GM18499 (cell line): ENCODE data around the gene GGN.
A peak's percentile ranks its signal among the peaks of the same experiment; 100 is the strongest.

Experiments used
- ATAC-seq: cut with Tn5 transposase; IDR thresholded peaks from one replicate; pipeline ENCODE4 v1.9.1; 2021; ENCODE audit warnings: moderate number of reproducible peaks; ENCODE audit not compliant: insufficient read depth, unreplicated experiment

The GGN gene

GRCh38 chr19:38336638-38337359, 51.0 kb downstream of the GGN start:
- no peak for ATAC-seq

DNA sequence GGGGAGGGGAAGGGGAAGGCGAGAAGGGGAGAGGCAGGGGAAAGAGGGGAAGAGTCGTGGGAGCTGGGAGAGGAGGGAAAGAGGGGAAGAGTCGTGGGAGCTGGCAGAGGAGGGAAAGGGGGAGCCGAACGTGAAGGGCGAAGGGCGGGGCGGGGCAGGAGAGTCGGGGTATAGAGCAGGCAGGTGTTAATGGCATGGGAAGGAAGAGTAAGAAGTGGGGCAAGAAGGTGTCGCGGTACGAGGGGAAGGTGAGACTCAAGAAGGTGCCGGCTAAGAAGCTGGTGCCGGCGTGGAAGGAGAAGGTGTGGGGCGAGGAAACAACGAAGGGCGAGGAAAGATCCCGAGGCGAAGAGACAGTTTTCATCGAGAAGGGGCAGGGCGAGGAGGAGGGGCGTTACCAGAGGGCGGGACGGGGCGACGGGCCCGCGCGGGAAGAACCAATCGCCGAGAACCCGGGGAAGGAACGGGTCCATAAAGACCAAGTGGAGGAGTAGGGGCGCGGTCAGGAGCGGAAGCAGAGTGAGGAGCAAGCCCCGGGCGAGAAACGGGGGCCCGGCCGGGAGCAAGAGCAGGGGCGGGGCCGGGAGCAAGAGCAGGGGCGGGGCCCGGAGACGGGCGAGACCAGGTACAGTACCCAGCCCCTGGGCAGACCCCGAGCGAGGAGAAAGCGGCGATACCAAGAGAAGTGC, 51.7 kb downstream of the GGN start:
- peak; percentile 37 for ATAC-seq
